Ammon's horn (tissue), 1 donor: ENCODE measurements around the gene ETV2.
"Not testable (repeated sequence)": the region's sequence is repeated elsewhere in the genome, so short reads cannot be mapped to it uniquely, and the experiment has no call there.

Experiments
- DNase-seq: peaks from one replicate; pipeline ENCODE4 v3.0.0-alpha.2; 2016; ENCODE audit warnings: low spot score

ETV2 gene, protein sequence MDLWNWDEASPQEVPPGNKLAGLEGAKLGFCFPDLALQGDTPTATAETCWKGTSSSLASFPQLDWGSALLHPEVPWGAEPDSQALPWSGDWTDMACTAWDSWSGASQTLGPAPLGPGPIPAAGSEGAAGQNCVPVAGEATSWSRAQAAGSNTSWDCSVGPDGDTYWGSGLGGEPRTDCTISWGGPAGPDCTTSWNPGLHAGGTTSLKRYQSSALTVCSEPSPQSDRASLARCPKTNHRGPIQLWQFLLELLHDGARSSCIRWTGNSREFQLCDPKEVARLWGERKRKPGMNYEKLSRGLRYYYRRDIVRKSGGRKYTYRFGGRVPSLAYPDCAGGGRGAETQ

DNA sequence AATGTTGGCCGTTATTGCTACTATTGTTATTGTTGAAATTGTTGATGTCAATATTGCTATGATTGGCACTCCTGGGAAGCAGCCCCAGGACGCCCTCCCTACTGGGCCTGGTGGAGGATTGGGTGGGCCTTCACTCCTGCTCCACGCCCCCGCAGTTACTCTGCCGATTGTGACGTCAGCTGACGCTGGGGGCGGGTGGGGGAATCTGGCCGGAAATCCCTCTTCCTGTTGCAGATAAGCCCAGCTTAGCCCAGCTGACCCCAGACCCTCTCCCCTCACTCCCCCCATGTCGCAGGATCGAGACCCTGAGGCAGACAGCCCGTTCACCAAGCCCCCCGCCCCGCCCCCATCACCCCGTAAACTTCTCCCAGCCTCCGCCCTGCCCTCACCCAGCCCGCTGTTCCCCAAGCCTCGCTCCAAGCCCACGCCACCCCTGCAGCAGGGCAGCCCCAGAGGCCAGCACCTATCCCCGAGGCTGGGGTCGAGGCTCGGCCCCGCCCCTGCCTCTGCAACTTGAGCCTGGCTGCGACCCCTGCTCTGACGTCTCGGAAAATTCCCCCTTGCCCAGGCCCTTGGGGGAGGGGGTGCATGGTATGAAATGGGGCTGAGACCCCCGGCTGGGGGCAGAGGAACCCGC lies at the start of gene ETV2:
Gene ETV2 (plus strand): TSS at position 231 of the 637 bp plus-strand sequence. CDS start 716 bp downstream, outside the sequence.
- no peak for DNase-seq

DNA sequence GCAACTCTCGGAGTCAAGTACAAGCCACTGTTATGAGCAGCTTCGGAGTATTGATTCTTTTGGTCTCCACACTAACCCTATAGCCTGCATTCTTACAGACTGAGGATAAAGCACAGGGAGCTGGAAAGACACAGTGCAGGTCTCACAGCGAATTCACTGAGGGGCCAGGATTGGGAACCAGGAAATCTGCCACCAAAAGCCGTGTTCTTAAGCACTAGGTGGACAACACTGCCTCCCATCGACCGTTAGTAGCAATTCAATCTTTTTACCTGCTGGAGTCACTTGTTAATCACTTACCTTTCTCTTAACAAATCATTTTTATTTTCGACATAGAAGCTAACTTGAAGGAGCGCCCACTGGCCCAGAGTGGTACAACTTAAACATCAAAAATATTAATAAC lies 49.3 kb upstream of the ETV2 start:
- DNase-seq, result peak; percentile 40

DNA sequence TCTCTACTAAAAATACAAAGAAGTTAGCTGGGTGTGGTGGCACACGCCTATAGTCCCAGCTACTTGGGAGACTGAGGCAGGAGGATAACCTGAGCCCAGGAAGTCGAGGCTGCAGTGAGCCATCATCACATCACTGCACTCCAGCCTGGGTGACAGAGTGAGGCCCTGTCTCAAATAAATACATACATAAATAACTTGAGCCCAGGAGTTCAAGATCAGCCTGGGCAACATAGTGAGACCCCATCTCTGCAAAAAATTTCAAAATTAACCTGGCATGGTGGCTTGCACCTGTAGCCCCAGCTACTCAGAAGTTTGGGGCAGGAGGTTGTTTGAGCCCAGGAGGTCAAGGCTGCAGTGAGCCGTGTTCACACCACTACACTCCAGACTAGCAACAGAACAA lies 46.5 kb upstream of the ETV2 start:
- not testable (repeated sequence) for DNase-seq

DNA sequence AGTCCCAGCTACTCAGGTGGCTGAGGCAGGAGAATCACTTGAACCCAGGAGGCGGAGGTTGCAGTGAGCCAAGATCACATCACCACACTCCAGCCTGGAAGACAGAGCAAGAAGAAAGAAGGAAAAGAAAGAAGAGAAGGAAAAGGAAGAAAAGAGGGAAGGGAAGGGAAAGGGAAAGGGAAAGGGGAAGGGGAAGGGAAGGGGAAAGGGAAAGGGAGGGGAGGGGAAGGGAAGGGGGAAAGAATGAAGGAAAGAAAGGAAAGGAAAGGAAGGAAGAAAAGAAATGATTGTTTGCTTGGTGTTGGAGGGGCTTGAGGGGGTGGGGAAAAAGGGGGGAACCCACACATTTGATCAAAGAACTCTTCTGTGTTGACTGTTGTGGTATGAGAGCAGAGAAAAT lies 45.6 kb upstream of the ETV2 start:
- no peak for DNase-seq

DNA sequence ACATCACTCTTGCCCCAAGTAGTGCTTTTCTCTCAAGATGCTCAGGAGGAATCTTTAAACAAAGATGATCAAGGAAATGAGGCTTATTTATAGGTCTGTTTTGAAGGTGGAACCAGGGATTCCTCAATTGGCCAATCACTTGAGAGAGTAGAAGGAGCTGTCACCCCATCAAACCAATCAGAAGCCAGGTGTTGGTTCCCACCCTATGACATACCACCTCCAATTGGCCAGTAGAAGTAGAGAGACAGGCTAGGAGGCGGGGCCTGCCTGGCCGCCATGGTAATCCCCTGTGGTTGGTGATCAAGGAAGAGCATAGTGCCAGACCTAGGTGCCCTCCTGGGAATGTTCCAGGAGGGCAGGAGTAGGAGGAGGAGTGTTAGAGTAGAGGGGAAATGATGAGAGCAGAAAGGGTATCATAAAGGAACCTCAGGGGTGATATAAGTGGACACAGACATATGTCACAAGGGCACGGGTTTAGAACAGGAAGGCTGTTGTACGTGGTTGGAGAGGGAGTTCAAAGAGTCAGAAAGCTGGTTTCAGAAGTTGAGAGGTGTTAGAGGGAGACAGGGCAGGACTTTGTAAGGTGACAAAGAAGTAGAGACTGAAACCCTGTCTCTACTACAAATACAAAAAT lies 45.1 kb upstream of the ETV2 start:
- no peak for DNase-seq

DNA sequence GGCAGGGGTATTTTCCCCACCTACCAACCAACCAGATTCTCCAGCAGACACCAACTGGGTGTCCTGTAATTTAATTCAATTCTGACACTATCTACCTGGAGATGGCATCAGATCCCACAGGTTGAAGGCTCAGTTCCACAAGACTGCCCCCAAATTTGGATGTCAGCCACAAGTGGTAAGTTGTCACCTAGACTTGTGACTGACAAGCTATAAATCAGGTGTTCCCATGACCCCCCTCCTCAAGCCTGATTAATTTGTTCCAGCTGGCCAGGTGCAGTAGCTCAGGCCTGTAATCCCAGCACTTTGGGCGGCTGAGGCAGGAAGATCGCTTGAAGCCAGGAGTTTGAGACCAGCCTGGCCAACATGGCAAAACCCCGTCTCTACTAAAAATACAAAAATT lies 39.6 kb upstream of the ETV2 start:
- DNase-seq, result no peak

DNA sequence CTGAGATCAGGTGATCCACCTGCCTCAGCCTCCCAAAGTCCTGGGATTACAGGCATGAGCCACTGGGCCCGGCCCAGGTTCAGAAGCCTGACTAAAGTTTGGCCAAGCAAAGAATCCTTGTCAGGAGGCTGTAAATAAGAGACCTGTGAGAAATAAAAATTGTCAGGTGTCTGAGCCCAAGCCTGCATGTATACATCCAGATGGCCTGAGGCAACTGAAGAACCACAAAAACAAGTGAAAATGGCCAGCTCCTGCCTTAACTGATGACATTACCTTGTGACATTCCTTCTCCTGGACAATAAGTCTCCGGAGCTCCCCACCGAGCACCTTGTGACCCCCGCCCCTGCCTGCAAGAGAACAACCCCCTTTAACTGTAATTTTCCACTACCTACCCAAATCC lies 37.1 kb upstream of the ETV2 start:
- DNase-seq, result not testable (repeated sequence)

DNA sequence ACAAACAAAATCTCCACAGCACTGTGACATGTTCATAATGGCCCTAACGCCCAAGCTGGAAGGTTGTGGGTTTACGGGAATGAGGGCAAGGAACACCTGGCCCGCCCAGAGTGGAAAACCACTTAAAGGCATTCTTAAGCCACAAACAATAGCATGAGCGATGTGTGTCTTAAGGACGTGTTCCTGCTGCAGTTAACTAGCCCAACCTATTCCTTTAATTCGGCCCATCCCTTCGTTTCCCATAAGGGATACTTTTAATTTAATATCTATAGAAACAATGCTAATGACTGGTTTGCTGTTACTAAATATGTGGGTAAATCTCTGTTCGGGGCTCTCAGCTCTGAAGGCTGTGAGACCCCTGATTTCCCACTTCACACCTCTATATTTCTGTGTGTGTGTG lies 34.4 kb upstream of the ETV2 start:
- DNase-seq, result not testable (repeated sequence)

DNA sequence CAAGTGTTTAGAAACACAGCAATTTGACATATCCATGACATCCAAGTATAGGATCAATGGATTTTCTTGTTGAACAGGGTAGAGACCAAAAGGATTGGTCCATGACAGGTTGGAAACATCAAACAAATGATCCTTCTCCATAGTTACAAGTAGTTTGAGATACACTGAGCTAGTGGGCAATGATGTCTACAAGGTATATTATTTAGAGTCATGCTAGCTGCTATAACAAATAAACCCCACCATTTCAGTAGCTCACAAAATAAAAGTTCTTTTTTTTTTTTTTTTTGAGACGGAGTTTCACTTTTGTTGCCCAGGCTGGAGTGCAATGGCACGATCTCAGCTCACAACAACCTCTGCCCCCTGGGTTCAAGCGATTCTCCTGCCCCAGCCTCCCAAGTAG lies 33.9 kb upstream of the ETV2 start:
- no peak for DNase-seq

DNA sequence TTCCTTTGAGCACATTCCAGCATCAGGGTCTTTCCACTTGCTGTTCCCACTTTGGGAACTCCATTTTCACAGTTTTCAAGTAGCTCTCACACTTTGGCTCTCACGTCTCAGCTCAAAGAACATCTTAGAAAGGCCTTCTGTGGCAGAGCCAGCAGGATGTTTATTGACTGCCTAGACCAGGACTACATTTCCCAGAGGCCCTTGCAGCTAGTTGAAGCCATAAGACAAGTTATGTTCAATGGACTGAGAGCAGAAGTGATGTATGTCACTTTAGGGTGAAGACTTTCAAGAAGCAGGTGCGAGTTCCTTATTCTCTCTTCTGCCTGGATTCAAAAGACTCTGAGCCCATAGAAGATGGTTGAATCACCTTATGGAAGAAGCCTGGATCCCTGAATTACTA lies 33.3 kb upstream of the ETV2 start:
- no peak for DNase-seq

DNA sequence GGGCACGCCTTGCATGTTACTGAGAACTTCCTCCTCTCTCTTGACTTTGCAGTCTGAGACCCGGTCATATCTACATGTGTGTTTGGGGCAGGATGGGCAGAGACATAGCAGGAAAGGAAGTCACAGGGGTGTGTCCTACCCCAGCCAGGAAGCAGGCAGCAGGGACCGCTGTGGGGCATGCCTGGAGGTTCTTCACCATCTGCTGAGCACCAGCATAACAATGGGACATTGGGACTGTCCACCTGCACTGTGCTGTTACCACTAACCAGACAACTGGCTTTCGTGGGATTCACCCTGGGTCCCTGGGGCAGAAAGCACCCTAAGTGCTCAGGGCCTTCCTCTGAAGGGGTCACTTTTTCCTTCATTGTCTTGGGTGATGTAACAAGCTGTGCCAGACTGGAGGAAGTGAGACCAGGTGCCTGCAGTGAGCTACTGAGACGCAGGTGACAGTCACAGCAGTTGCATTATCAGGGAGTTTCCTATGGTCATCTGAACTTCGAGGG lies 31.6 kb upstream of the ETV2 start:
- DNase-seq, result no peak

DNA sequence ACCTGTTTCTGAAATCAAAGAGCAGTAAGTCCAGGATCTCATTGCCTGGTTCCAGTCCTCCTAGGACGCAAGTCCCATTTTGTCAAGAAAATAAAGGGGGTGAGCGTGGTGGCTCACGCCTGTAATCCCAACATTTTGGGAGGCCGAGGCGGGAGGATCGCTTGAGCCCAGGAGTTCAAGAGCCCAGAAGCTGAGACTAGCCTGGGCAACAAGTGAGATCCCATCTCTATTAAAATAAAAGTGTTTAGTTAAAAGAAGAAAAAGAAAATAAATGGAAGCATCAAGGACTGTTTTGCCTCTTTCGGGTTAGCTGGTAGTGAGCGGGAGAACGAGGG lies 29.4 kb upstream of the ETV2 start:
- no peak for DNase-seq

DNA sequence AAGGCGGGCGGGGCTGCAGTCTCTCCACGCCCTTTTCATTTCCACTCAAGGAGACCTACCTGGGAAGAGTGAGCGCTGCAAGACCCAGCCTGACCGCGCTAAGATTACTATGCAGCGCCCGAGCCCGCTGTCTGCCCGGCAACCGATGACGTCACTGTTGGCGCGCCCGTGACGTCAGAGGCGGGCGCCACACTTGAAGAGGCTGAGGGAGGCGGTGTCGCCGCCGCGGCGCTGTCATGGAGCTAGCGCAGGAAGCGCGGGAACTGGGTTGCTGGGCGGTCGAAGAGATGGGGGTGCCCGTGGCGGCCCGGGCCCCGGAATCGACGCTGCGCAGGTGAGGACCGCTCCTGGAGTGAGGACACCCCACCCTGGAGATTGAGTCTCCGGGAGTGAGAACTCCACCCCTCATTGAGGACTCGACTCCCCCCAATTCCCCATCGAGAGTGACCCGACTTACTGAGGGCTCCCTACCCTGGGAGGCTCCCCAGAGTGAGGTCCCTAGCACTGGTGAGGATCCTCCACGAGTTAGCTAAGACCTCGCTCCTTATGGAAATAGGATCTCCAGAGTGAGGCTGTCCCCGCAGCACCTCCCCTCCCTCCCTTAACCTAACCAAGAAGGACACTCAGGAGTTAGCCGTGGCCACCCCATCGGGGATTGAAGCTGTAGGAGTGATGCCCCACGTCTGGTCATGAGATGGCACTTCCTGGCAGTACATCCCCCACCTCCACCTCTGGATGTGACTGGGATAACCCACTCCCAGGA lies 28.8 kb upstream of the ETV2 start, which contains the start of gene HAUS5:
Gene HAUS5 (plus strand): TSS at position 177 of the 763 bp plus-strand sequence. CDS start 60 bp downstream, at position 237.
- peak; percentile 95 for DNase-seq

DNA sequence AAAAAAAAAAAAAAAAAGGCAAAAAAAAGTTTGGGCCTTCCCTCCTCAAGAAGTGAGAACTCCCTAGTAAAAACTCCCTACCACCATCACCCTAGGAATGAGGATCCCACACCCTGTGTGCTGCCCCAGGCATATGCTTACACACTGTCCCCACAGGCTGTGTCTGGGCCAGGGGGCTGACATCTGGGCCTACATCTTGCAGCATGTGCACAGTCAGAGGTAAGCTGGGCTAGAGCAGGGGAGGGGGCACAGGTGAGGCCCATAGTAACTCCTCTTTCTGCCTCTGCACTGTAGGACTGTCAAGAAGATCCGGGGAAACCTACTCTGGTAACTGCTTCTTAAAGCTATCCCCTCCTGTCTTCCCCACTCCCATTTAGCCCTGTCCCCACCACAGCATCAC lies 28.0 kb upstream of the ETV2 start:
- DNase-seq, result no peak

DNA sequence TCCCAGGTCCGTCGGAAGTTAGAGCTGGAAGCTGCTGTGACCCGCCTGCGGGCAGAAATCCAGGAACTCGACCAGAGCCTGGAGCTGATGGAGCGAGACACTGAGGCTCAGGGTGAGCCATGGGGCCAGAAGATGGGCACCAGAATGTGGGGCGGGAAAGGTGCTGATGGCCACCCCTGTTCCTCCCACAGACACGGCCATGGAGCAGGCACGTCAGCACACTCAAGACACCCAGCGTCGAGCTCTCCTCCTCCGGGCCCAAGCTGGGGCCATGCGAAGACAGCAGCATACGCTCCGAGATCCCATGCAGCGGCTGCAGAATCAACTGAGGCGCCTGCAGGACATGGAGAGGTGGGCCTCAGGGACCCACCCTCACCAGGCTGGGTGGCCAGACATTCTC lies 26.5 kb upstream of the ETV2 start:
- DNase-seq, result no peak

DNA sequence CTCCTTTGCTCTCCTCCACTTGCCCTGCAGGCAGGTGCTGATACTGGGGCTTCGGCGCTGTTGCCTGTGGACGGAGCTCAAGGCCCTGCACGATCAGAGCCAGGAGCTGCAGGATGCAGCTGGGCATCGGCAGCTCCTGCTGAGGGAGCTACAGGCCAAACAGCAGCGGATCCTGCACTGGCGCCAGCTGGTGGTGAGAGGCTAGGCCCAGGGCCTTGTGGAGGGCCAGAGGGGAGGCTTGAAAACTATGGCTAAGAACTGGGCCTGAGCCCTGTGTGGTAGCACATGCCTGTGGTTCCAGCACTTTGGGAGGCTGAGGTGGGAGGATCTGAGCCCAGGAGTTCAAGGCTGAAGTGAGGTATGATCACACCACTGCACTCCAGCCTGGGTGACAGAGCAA lies 22.7 kb upstream of the ETV2 start:
- no peak for DNase-seq

DNA sequence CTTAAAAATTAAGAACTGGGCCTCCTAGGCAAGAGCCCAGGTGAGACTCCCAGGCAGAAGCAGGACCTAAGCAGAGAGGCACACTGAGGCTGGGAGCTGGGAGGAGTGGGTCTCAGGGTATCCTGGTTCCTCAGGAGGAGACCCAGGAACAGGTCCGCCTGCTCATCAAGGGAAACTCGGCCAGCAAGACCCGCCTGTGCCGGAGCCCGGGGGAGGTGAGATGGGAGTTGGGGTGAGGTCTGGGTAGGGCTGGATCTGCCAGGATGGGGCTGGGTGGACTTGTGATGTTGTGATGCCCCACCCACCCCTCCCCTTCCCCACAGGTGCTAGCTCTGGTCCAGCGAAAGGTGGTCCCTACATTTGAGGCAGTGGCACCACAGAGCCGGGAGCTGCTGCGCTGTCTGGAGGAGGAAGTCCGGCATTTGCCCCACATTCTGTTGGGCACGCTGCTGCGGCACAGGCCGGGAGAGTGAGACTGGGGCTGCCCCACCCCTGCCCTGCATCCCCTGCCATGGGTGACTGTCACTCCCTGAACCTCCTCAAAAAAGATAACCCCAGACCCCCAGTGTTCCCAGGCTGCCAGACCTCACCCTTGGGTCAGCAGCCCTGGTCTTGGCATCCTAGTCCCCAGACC lies 22.1 kb upstream of the ETV2 start:
- DNase-seq, result no peak

DNA sequence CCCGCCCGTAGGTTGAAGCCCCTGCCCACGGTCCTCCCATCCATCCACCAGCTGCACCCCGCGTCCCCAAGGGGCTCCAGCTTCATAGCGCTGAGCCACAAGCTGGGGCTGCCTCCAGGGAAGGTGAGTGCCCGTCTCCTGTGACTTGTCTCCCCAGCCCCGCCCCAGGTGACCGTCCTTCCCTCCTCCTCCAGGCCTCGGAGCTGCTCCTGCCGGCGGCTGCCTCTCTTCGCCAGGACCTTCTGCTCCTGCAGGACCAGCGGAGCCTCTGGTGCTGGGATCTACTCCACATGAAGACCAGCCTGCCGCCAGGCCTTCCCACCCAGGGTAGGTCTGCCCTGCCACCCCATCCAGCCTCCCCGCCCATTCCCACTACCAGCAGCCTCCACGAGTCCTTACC lies 21.5 kb upstream of the ETV2 start:
- no peak for DNase-seq

DNA sequence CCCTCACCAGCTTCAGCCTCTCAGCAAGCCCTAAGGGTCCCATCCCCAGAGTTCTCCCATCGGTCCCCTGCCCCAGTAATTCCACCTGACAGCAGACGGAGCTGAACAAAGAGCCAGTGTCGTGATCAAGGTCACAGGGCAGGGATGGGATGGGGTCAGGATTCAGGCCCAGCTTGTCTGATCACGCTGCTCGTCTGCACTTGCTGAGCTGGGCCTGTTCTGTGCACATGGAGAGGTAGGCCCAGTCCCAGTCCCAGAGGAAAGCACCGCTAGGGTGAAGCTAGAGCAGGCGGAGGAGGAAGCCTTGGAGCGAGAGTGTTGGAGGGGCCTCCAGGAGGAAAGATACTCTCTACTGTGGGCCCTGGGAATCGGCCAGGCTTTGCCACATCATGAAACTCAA lies 19.8 kb upstream of the ETV2 start:
- no peak for DNase-seq

DNA sequence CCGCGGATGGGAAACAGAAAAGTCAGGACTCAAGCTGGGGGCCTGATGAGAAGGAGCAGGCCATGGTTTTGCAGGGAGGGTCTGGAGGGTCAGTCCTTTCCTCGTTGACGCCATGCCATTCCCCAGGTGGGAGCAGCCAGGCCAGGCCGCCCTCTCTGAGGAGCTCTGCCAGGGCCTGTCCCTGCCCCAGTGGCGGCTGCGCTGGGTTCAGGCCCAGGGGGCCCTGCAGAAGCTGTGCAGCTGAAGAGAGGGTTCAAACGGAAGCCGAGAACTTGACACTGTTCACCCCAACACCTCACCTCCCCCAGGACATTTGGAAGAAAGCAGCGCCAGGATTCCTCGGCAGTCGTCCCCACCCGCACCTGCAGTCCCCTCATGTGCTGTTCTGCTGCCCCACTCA lies 18.8 kb upstream of the ETV2 start:
- DNase-seq, result no peak

DNA sequence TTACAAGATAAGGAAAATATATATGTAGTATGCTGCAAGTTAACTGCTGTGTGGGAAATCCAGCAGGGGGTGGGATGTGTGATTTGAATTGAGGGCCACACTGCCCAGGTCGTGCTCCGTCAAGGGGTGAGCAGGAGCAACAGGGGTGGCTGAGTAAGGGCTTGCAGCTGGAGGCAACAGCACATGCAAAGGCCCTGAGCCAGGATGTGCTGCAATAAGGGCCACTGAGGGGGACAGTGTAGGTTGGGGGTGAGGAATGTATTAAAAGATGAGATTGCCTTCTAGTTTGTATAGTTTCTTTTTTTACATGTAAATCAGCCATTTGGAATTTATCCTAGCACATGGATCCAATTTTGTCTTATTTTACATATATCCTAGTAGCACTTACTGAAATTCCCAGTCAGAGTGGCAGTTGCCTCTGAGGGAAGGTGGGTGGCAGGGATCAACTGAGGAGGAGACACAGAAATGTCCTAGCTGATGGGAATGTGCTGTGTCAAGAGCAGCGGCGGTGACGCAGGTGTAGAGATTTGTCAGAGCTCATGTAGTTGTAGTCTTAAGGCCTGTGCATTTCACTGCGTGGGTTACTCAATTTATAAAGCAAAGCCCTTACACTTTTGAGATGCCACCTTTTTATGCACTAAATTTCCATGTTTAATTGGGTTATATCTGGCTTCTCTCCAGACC lies 18.1 kb upstream of the ETV2 start:
- no peak for DNase-seq

DNA sequence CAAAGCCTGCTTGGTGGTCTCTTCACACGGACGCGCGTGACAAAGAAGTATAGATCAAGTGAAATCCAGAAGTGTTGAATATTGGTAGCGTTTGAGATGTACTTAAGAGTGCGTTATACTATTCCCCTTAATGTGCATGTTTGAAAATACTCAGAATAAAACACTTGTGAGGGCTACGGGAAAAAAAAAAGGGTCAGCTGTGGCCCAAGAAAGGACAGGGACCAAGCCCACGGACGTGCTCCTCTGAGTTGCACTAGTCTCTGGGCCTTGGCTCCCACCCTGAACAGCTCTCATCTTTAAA lies 13.3 kb upstream of the ETV2 start:
- DNase-seq, result no peak
